ENCODE results near the gene CBY1.
"Not testable (repeated sequence)": the region's sequence is repeated elsewhere in the genome, so short reads cannot be mapped to it uniquely, and the experiment has no call there.

CBY1 gene

DNA sequence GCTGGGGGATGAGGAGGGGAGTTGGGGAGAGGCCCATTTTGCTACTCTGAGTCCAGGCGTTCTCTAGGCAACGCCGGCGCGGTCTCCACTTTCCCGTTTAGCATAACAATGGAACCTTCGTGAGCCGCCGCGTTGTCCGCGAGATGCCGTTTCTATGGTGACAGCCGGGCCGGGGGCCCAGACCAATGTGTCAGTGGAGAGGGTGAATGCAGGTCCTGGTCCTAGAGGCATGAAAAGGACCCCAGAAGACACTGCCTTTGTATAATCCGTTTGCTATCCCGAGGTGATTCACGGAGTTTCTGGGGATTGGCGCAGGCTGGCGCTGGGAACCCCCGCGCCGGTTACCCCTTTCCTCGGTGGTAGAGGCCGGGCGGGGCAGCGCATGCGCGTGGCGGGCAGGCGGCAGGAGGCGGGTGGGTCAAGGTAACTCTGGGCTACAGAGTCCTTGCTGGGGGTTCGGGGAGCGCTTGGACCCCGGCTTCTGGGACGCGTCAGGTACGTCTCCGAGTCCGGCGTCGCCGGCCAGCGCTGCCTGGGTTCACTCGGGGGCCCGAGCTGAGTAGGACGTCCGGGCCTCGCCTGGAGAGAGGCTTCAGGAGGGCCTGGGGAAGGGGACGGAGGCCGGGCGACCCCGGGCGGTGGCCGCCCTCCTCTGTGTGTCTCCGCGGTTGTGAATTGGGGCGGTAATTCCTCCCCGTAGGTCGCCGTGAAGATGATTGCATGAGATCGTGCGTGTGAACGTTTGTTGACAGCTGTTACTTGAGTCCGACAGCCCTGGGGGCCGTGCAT, at the start of gene CBY1, which contains the start of gene FAM227A:
Gene CBY1, plus strand, starts transcription at position 383 of the 789 bp plus-strand sequence. CDS start 11,417 bp downstream, outside the sequence.
Gene FAM227A, minus strand, starts transcription at position 137 of the 789 bp plus-strand sequence. CDS start 6,224 bp downstream, outside the sequence.
- DNase-seq (ENCODE audit: low read depth) = peak; percentile 60

DNA sequence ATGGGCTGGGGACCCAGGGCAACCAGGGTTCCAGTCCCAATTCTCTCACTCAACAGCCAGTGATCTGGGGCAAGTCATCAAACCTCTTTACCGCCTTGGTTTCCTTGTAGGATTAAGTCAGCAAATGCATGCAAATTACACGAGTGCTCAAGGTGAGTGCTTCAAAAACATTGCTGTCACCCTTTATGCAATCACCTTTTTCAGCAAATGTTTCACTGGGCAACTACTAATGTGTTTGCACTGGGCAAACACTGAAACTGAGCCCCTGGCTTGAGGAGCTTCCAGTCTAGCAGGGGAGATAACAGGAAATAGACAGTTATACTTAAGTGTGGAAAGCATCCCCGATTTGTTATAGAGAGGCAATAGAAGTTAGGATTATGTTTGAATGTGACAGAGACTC, 48.8 kb upstream of the CBY1 start:
- no peak for DNase-seq (ENCODE audit: low read depth)

DNA sequence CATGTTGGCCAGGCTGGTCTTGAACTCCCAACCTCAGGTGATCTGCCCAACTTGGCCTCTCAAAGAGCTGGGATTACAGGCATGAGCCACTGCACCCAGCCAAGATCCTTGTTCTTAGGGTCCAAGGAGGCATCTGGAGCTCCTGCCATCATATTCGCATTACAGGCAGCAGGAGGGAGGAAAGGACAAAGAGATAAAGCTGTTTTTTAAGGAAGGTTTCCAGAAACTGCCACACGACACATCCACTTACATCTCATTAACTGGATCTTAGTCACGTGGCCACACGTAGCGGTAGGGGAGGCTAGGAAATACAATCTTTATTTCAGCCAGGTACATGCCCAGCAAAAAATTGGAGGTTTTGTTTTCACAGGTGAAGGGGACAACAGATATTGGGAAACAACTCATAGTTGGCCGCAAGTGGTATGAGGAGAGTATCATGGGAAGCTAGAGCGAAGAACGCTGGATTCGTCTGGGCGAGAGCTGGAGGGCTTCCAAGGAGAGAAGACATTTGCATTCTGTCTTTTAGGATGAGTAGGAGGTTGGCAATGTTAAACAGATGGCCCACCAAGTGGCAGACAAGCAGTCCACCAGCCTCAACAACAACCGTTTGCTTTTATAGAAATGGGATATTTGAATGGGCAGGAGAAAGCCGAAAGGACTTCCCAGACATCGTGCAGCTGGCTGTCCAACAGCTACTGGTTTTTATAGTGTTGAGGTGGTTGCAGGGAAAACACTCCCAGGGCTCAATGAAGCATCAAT, 47.3 kb upstream of the CBY1 start:
- no peak for DNase-seq (ENCODE audit: low read depth)

DNA sequence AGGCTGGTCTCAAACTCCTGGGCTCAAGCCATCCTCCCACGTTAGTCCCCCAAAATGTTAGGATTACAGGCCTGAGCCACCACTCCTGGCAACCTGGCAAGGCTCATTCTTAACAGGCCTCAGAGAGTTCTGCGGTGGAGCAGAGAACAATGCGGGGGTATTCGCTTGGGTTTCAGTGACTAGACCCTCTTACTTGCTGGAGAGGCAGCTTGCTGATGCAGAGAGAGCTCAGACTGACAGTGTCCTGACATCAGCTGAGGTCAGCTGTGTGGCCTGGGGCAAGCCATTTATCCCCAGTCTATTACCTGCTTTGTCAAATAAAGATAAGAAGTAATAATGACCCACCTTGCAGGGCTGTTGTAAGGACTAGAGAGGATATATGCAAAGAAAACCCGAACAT, 46.2 kb upstream of the CBY1 start:
- no peak for DNase-seq (ENCODE audit: low read depth)

DNA sequence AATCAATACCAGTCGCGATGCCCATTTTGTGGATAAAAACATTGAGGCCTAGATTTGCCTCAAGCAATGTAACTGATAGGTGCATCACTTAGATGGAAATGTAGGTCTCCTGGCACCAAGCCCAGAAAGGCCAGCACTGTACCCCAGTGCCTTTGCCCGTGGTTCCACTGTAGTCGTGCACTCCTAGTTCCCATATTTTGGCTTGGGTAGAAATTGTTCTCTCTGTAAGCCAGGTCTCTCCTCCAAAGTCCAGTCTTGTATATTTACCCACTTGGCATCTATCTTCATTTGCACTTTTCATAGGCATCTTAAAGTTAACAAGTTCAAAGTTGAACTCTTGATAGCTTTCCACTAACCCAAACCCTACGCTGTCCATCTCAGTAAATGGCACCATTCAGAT, 44.9 kb upstream of the CBY1 start:
- DNase-seq (ENCODE audit: low read depth) = no peak

DNA sequence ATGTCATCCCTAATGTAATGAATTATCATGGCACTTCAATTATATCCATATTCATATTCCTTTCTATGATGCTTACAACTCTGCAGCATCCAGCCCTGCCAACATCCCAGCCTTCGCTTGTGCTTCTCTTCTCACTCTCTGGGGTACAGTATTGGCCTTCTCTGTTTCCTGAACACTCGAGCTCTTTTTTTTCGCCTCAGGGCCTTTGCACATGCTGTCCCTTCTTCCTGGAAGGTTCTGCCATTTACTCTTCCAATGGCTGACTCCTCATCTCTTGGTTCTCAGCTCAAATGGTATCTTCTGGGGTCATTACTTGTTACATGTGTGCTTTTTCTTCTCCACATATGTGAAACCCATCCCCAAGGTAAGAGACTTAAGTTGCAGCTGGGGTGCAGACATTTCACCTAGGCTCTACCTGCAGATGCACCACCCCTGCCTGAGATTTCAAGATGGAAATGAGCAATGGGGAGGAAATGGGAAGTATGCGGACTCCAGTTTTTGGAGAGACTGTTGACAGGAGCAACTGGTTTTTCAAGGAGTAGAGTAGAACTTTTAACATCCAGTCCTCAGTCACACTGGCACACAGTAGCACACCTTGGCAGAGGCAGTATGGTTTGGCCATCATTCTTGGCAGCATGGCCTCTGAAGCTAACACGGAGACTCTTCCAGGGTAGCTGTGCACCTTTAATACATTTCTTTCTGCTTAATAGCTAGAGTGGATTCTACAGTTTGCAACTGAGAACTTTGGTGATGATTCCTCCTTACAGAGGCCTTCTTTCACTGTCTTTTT, 44.0 kb upstream of the CBY1 start:
- no peak for DNase-seq (ENCODE audit: low read depth)

DNA sequence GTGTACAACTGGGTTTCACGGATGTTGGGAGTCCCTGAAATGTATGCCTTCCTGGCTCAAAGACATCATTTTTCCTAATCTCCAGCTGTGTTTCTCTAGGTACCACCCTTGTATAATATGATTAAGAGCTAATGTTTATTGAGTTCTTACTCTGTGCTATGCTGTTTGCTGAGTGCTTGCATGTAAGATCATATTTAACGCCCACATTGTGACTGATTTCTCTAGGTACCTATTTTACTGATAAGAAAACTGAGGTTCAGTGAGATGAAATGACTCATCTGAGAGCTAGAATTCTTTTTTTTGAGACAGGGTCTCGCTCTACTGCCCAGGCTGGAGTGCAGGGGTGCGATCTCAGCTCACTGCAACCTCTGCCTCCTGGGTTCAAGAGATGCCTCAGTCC, 42.9 kb upstream of the CBY1 start:
- no peak for DNase-seq (ENCODE audit: low read depth)

DNA sequence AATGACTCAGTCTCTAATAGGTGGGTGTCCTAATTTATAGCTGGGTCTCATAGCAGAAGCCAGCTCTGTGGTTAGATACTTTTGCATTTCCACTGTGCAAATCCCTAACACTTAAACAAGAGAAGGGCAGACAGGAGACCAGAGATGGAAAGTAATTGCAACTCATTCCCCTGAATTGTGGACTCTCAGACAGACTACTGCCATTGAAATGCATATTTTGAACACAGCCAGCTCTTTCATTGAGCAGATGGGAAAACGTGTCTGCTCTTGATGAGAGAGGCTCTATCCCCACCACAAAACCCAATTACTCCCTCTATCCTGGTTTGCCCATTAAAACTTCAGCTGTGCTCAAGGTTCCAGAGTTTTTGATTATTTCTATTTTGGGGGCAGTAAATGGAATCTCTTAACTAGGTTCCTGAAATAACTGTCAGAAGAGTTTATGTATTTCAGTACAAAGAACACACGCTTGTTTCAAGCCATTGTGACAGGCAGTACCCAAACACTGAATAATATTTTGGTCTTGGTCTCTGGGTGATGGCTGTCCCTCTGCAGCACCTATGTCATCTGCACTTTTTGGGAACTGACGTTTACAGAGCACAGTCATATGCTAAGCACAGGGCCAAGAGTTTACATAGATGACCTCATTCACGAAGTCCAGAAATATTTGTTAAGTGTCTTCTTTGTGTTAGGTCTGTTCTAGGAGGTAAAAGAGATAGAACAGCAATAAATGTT, 41.9 kb upstream of the CBY1 start:
- DNase-seq (ENCODE audit: low read depth) = no peak

DNA sequence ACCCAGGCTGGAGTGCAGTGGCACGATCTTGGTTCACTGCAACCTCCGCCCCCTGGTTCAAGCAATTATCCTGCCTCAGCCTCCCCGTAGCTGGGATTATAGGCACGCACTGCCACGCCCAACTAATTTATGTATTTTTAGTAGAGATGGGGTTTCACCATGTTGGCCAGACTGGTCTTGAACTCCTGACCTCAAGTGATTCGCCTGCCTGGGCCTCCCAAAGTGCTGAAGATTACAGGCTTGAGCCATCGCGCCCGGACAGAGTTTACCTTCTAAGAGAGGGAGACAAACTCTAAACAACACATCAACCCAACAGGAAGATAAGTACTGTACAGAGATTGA, 41.4 kb upstream of the CBY1 start:
- not testable (repeated sequence) for DNase-seq (ENCODE audit: low read depth)

DNA sequence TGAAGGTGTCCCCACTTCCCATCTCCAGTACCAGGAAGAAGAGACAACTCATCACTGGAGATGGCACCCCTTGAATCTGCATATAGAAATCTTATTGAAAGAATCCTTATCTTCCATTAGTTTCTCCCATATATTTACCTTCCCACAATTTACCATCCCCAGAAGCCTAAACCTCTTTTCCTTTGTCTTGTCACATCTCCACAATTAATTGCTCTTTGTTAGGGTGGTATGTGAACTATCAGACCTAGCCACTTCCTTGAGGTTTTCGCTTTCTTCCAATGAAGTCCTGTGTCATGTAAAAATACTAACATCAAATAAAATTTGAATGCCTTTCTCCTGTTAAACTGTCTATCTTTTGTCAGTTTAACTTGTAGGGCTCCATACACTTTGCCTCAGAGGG, 38.2 kb upstream of the CBY1 start:
- DNase-seq (ENCODE audit: low read depth) = no peak

DNA sequence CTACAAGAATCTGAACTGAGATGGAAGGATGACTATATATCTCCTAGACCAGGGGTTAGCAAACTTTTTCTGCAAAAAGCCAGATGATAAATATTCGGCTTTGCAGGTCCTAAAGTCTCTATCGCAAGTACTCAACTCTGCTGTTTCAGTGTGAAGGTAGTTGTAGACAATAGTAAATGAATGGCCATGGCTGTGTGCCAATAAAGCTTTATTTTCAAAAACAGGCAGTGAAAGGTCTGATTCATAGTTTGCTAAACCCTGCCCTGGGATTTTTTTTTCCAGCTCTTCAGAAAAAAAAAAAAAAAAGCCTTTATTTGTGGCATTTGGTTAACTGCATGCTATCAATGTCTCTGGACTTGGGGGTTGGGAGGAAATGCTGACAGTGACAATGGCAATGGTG, 37.8 kb upstream of the CBY1 start:
- DNase-seq (ENCODE audit: low read depth) = no peak

DNA sequence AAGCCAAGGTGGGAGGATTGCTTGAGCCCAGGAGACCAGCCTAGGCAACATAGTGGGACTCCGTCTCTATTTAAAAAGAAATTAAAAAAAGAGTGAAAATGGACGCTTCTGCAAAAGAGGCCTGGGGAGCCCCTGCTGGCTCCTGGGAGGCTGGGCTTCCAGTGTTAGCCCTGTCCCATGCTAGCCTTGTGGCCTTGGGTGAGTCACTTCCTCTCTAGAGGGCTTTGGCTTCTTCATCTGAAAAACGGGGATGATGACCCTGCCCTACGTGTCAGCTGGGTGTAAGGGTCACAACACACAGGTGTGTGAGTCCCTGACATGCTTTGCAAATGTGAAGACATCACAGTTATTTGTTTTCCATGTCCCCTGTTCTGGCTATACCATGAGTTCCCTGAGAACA, 33.1 kb upstream of the CBY1 start:
- DNase-seq (ENCODE audit: low read depth) = no peak

DNA sequence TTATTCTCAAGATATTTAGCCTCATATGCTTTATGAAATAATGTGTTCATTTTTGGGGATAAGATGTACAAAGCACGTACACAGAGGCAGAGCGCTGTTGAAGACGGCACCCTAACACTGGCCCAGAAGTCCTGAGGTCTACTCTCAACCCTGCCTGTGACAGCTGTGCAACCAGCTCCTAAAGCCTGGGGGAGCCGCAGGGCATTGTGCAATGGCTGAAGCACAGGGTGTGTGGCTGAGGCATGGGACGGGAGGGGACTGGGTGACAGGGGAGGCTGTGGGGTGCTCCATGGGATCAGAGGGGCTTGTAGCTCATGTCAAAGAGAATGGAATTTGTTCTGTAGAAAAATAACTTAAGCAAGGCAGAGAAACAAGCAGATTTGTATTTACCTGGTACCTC, 28.0 kb upstream of the CBY1 start:
- no peak for DNase-seq (ENCODE audit: low read depth)

DNA sequence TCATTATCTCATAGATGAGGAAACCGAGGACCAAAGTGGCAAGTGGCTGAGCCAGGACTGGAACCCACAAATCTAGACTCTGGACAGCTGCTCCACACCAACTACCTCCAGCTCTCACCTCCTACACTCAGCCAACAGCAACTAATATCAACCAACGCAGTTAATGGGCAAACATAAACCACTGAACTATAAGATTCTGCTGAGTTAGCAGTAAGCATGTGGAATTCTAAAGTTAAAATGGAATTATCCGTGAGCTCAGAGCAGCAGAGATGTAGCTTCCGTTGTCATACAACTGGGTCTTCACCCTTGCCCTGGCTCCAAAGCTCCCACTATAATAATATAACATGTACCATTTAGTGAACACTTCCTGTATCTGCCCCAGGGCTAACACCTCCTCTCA, 27.3 kb upstream of the CBY1 start:
- no peak for DNase-seq (ENCODE audit: low read depth)

DNA sequence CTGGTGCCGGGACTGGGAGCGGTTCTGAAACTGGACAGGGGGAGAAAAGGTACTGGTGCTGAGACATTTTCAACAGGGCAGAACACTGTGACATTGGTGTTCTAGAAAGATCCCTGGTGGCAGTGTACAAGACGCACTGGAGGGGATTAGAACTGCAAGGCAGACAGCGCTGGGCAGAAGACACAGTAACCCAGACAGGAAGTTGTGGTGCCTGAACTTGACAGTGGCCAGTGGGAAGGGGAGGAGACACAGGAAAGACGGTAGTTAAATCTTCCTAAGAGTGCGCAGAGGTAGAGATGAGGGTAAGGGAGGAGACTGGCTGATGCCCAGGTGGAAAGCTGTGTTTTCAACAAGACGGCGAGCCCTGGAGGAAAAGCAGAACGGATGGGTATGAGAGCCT, 24.7 kb upstream of the CBY1 start:
- no peak for DNase-seq (ENCODE audit: low read depth)

DNA sequence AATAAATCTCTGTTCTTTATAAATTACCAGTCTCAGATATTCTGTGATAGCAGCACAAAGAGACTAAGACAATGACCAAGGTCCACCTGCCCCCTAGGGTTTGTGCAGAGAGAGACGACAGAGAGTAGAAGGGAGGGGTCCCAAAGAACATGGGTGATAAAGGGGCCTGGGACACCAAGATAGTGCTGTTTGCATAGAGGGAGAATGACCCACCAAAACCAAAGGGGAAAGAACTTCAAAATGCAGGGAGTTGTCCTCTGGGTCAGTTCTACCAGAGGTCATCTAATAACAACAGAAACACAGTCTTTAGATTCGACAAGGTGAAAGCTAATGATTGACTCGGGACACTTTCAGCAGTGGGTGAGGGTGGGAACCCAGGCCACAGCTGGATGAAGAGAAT, 23.9 kb upstream of the CBY1 start:
- DNase-seq (ENCODE audit: low read depth) = no peak

DNA sequence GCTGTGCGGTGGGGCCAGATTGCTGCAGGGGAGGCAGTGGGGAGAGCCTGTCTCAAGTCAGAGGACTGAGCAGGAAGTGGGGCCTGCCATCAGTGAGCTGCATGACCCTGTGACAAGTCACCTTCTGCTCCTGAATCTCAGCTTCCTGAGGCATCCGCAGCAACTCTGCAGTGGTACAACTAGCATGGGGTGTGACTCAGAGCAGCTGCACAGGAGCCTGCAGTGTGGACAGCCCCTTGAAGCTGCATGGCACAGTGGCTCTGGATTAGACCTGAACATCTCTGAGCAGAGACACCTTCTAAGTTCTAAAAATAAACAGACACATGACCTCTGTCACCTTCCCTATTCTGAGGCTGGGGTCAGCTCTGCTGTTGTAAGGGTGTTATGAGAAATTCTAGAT, 18.2 kb upstream of the CBY1 start:
- no peak for DNase-seq (ENCODE audit: low read depth)

DNA sequence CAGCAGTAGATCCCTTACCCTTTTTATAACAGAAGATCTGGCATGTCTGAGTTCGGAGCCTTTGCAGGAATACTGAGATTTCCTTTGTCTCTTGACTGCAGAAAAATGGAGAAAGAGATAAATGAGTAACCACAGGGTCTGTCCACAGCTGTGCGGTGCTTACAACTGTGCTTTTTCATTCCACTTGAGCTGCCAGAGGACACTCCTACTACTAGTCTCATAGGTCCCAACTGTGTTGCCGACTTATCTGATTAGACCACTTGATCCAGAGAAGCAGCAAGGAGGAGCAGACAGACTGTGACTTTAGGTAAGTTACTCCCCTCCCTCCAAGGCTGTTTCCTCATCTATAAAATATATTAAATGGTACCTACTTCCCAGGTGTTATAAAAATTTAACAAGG, 17.7 kb upstream of the CBY1 start:
- DNase-seq (ENCODE audit: low read depth) = no peak

DNA sequence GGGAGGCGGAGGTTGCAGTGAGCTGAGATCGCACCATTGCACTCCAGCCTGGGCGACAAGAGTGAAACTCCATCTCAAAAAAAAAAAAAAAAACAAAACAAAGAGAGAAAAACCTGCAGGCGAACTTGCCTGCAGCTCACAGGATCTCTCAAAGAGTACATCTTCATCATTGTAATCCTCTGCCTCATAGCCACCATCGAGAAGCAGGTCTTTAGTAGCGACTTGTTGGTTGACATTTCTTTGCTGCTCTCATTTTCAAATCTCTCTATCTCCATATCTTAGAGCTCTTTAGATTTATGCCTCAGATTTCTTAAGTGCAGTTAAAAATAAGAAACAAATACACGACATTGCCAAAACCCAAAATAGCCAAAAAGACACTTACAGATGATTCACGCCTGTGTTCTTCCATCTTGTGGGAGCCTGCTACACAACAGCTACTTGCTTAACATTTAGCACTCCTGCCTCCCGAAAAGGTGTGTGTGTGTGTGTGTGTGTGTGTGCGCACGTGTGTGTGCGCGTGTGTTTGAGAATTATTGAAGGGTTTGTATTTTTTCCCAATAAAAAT, 14.9 kb upstream of the CBY1 start:
- DNase-seq (ENCODE audit: low read depth) = no peak

DNA sequence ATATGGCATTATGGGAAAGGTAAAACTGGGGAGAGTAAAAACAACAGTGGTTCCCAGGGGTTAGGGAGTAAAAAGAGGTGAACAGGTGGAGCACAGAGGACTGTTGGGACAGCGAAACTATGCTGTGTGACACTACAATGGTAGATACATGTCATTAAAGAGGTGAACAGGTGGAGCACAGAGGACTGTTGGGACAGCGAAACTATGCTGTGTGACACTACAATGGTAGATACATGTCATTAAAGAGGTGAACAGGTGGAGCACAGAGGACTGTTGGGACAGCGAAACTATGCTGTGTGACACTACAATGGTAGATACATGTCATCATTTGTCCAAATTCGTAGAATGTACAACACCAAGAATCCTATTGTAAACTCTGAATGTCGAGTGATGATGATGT, 12.2 kb upstream of the CBY1 start:
- not testable (repeated sequence) for DNase-seq (ENCODE audit: low read depth)

DNA sequence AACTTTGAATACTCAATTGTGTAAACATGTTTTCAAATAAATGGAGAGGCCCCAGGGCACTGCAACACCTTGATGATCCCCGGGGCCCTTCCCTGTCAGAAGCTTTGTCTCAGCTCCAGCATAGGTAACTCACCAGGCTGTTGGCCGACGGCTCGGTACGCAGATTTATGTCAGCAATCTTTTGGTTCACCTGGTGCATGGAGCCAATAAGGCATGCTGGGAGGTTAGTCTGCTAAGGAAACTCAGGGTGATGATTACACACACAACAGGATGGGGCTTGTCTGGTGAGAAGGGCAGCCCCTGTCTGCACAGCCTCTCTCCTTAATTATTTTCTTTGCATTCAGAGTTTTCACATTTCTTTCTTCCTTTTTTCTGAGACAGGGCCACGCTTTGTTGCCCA, 11.0 kb upstream of the CBY1 start:
- no peak for DNase-seq (ENCODE audit: low read depth)
